Testis (tissue), 3 donors: ENCODE measurements around the gene SMURF2. TPM values are rescaled to one million over a fixed set of nuclear protein-coding genes. Genes with fewer than 3 reads are reported as not detected.

ENCODE experiments used
- DNase-seq: peaks from one replicate; pipeline ENCODE4 v3.0.0-alpha.2; 2019
- H3K27ac ChIP-seq, 2 donors: fragments of 200-600 bp; sonication (generic); one replicate each; pipeline ENCODE4 v1.5.1; 2019
- H3K27me3 ChIP-seq: fragments of 200-600 bp; sonication (generic); one replicate; pipeline ENCODE4 v1.5.1; 2019
- H3K36me3 ChIP-seq: fragments of 200-600 bp; sonication (generic); one replicate; pipeline ENCODE4 v1.5.1; 2017; ENCODE audit warnings: low read depth; ENCODE audit errors: missing control alignments
- H3K4me1 ChIP-seq: fragments of 200-600 bp; sonication (generic); one replicate; pipeline ENCODE4 v1.5.1; 2019
- H3K4me3 ChIP-seq, 2 donors: fragments of 200-600 bp; sonication (generic); one replicate each; pipeline ENCODE4 v1.5.1; 2017 to 2019
- H3K9me3 ChIP-seq: fragments of 200-600 bp; sonication (generic); one replicate; pipeline ENCODE4 v1.5.1; 2017
- POLR2A ChIP-seq: fragments of 450-650 bp; IDR thresholded peaks from one replicate; pipeline ENCODE4 v1.6.1; 2017; ENCODE audit warnings: antibody characterized with exemption, mild to moderate bottlenecking, moderate library complexity
- WGBS, 2 donors: methylation state at CpG; one replicate each; pipeline ENCODE4 v1.1.5; 2018; 5-methylcytosine and 5-hydroxymethylcytosine counted together
- intact Hi-C: fragments of 100-400 bp; cut with DNase I; formaldehyde crosslinking; loops from one replicate; pipeline ENCODE4 v1.15.1; 2023; ENCODE audit warnings: low total_unique reads
- polyA plus RNA-seq: library from polyadenylated mRNA; stranded (reverse); fragments of 350-450 nt; fragmentation: Illumina TruSeq; extraction: RNeasy Lipid Tissue Mini Kit (QIAGEN cat#74804); gene quantifications from one replicate; pipeline ENCODE4 v1.2.3, GENCODE V29; 2014; ENCODE audit warnings: low read depth, low replicate concordance; ENCODE audit not compliant: insufficient read depth
- total RNA-seq, 2 donors: library from RNA; depleted of rRNA; stranded (reverse); fragments of >200 nt; gene quantifications; one replicate each; pipeline ENCODE4 v1.2.3, GENCODE V29; 2016
- TF ChIP-seq, protein P1 (sequence below), 3 experiments: fragments of 450-650 bp in 2 of 3; fragments of 200-600 bp in 1 of 3; sonication (generic) in 1 of 3; IDR thresholded peaks; one replicate each; pipeline ENCODE4 v1.5.1; 2016 to 2019; ENCODE audit warnings: antibody characterized with exemption in 3 of 3, mild to moderate bottlenecking in 2 of 3, moderate library complexity in 1 of 3

The SMURF2 gene
- total and polyA plus RNA-seq, 3 donors from 2014 or later = 28.9 to 50.0 (median 32.2) TPM

DNA sequence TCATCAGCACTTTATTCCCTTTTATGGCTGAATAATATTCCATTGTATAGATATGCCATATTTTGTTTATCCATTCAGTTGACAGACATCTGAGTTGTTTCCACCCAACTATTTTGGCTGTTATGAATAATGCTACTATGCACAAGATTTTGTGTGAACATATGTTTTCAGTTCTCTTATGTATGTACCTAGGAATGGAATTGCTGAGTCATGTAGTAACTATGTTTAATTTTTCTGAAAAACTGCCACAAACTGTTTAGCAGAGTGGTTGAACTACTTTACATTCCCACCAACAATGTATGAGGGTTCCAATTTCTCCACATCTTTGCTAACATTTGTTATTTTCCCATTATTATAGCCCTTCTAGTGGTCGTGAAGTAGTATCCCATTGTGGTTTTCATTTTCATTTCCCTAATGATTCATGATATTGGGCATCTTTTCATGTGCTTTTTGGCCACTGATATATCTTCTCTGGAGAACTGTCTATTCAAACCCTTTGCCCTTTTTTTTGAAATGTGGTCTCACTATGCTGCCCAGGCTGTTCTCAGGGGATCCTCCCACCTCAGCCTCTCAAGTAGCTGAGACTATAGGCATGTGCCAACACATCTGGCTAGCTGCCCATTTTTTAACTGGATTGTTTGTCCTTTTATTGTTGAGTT lies 26.3 kb downstream of the SMURF2 start:
- no peak overlapping the region for H3K27ac ChIP-seq
- no peaks in the 10 kb centered on the region for H3K36me3 ChIP-seq
- H3K4me1 ChIP-seq = no peaks in the 10 kb centered on the region
- 45 to 69% methylated on average over 1 of the region's 1 CpG for WGBS, 2 donors
- no peaks in the 10 kb centered on the region for H3K9me3 ChIP-seq
- intact Hi-C loops = no loop called here
- no peaks in the 10 kb centered on the region for H3K27me3 ChIP-seq
- H3K4me3 ChIP-seq = no peak overlapping the region
- no peak for TF ChIP-seq POLR2A
- TF ChIP-seq, protein P1, sequence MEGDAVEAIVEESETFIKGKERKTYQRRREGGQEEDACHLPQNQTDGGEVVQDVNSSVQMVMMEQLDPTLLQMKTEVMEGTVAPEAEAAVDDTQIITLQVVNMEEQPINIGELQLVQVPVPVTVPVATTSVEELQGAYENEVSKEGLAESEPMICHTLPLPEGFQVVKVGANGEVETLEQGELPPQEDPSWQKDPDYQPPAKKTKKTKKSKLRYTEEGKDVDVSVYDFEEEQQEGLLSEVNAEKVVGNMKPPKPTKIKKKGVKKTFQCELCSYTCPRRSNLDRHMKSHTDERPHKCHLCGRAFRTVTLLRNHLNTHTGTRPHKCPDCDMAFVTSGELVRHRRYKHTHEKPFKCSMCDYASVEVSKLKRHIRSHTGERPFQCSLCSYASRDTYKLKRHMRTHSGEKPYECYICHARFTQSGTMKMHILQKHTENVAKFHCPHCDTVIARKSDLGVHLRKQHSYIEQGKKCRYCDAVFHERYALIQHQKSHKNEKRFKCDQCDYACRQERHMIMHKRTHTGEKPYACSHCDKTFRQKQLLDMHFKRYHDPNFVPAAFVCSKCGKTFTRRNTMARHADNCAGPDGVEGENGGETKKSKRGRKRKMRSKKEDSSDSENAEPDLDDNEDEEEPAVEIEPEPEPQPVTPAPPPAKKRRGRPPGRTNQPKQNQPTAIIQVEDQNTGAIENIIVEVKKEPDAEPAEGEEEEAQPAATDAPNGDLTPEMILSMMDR (IDR thresholded peaks at IDR 0.05) = no peak
- no peak for DNase-seq

DNA sequence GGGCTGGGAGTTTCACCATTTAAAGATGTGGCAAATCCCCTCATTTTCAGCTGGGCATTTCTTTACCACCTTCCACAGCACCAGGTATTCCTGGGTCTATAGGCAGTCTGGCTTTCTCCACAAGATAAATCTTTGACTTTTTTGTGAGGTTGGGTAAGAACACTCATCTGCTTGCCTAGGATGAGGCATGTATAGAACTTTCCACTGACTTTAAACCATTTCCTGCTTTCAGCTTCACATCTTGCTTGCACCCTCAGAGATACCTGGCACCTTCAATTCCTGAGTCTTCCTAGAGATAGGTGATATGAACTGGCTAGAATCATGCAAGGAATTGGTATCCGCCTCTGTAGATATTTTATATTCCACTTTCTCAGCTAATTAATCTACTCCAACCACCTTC lies 27.9 kb downstream of the SMURF2 start:
- H3K4me3 ChIP-seq = no peak overlapping the region
- no peak overlapping the region for H3K27ac ChIP-seq
- no peaks in the 10 kb centered on the region for H3K27me3 ChIP-seq
- H3K36me3 ChIP-seq = no peaks in the 10 kb centered on the region
- no peak for DNase-seq
- WGBS, 2 donors = 88 to 92% methylated on average over 1 of the region's 1 CpG
- intact Hi-C loops = no loop called here
- H3K4me1 ChIP-seq = no peaks in the 10 kb centered on the region
- TF ChIP-seq, protein P1 (IDR thresholded peaks at IDR 0.05) = no peak
- no peak for TF ChIP-seq POLR2A
- no peaks in the 10 kb centered on the region for H3K9me3 ChIP-seq

- no peaks in the 10 kb centered on the region for H3K4me1 ChIP-seq
- H3K36me3 ChIP-seq = no peaks in the 10 kb centered on the region
- 75 to 80% methylated on average over 2 of the region's 2 CpGs for WGBS, 2 donors
- H3K9me3 ChIP-seq = no peaks in the 10 kb centered on the region
- intact Hi-C loops = no loop called here
- no peak overlapping the region for H3K4me3 ChIP-seq
- H3K27me3 ChIP-seq = no peaks in the 10 kb centered on the region
- no peak for DNase-seq
- TF ChIP-seq, protein P1 (IDR thresholded peaks at IDR 0.05) = no peak
- TF ChIP-seq POLR2A = no peak
- H3K27ac ChIP-seq = no peak overlapping the region
Observed at GRCh38 chr17:64632606-64633005, 29.5 kb downstream of the SMURF2 start.

- H3K27ac ChIP-seq = no peak overlapping the region
- DNase-seq = no peak
- H3K4me3 ChIP-seq = no peak overlapping the region
- WGBS, 2 donors = 78 to 92% methylated on average over 3 of the region's 3 CpGs
- H3K27me3 ChIP-seq = no peaks in the 10 kb centered on the region
- no peaks in the 10 kb centered on the region for H3K36me3 ChIP-seq
- TF ChIP-seq, protein P1 (IDR thresholded peaks at IDR 0.05) = no peak
- TF ChIP-seq POLR2A = no peak
- intact Hi-C loops = no loop called here
- no peaks in the 10 kb centered on the region for H3K4me1 ChIP-seq
- H3K9me3 ChIP-seq = no peaks in the 10 kb centered on the region
Observed at GRCh38 chr17:64632194-64632593, 29.9 kb downstream of the SMURF2 start.
